Activated CD4-positive, alpha-beta T cell treated with anti-CD3 and anti-CD28 coated beads, Interleukin-2, amount 50 U/mL, for 48 hours (primary cell): ENCODE data around the gene RBMS3.
"Not testable (repeated sequence)": the region's sequence is repeated elsewhere in the genome, so short reads cannot be mapped to it uniquely, and the experiment has no call there.

Source experiments
- DNase-seq, 2 experiments: peaks; one replicate each; pipeline ENCODE4 v3.0.0-alpha.2; 2020

Gene RBMS3

DNA sequence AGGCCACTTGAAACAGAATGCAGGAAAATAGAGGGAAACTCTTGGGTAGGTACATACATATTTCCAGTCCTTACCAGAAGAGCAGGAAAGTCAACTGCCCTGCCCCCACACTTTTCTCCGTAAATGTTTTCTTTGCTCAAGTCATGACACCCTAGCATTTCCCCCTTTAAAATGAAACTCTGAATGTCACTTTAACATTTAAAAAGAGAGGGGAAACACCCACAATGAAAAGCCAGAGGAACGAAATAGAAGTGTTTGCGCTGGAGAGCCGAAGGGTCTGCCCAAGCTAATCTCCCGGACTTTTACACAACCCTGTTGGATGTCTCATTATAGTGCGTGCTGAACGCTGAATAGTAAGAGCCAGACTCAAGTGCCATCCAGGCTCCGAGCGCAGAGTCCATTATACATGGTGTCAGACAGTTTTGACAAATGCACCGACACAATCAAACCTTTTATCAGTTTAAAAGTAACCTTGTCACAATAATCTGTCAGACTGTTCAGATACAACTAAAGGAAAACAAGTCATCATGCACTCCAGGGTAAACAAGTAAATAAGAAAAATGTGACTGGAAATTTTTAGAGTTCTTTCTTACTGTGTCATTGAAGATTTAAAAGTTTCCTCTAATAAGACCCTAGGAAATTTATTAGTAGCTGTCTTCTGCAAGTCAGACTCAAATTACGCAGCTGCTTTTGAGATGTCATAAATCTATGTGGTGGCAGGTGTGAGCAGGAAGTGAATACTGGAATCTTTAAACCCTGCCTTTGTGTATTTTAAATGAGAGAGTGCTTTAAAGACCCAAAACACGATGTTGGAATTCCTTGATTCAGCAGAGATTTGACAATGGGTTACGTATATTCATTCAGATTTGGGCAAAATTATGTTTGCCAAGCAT lies 159.8 kb downstream of the RBMS3 start:
- DNase-seq, result no peak

DNA sequence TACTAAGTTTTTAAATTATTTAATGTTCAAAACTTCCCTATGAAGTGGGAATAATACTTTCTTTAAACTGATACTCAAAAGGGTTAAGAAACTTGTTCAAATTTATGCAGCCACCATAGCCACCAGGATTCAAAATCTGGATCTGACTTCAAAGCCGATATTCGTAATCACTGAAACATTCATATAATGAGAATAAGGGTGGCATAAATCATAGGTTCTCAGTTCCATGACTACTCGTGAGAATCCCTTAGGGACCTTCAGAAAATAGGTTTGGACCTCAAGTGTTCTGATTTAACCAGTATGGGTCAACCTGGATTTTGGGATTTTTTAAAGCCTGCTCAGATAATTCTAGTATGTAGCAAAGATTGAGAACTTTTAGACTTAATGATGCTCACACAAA lies 160.6 kb downstream of the RBMS3 start:
- DNase-seq, result no peak

DNA sequence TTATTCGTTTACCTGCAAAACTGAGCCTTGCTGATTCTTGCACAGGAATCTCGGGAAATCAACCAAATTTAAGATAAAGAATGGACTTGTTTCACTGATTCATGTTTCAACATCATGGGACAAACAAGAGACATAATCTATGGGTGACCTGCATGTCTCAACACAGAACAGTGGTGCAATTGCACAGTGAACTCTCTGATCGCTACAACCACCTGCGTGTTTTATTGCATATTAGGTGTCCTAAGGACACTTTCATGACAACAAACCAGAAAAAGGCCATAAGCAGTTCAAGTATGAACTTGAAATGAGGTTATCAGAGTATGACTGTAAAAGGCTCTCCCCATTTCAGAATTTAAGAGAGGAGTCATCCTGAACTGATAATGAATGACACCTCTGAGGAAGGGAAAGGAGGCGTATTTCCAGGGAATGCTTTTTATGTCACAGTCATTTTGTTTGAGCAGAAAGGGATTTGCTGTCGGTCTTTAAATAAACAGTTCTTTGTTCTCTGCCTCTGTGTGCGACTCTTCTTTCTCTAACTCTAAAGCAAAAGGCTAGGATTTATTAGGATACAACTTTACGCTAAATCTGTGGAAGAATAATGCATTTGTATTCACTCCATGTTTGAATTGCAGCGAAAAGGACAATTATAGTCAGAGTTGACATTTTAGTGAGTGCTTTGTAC lies 167.2 kb downstream of the RBMS3 start:
- DNase-seq, result no peak

DNA sequence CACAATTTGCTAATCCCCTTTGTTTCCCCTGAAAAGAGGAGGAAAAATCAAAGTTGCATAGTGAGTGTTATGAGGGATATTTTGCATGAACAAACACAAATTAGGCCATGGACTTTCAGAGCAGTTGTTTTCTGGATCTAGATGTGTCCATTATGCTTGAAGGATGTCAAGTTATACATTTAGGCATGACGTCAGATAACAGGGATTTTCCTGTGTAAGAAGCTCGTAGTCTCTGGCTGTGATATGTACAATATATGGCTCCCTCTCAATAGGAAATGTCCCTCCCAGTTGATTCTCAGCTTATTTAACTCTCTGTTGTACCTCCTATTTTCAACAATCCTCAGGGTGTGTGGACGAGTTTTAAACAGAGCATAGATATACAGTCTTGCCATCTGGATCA lies 171.0 kb downstream of the RBMS3 start:
- no peak for DNase-seq

DNA sequence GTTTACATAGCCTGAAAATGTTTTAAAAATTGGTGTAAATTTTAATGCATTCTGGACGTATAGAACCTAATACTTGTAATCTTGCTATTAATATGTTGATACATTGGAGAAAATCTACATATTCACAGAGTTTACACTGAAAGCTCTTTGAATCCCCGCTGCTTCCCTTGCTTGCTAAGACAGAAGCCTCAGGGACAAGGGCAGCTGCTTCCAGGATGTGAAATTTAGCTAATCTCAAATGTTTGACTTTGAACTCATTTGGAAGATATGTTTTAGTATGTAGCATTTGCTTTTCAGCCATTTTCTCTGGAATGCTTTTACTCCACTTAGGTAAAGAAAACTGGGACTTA lies 172.0 kb downstream of the RBMS3 start:
- DNase-seq, result no peak

DNA sequence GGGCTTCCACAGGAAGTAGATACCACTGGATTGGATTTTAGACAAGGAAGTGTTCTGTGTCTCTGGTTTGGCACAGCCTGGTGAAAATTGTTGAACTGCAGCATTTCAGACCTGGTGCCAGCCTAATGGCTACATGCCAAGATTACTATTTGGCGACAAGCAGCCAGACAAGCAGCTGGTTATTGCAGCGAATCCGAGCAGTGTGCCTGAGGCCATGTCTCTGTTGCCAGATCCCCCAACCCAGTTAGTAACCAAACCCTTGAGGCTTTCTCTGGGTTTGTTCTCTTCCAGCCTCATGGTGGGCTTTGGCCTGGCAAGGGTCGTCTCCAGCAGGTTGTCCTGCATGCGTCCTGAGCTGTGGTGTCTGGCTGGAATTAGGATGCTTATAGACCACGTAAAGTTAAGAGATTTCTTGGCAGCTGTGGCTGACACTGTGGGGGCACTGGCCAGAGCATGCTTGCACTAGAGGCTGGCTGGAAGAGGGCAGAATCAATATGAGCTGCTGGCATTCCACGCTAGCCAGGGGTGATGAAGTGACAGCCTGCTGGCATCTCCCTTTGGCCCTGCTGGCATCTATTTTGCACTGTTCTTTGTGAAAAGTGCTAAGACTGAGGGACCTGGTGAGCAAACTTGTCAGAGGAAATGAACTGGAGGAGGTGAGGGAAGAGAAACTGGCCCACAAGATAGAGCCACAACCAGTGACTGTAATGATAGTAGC lies 172.6 kb downstream of the RBMS3 start:
- DNase-seq, result no peak

DNA sequence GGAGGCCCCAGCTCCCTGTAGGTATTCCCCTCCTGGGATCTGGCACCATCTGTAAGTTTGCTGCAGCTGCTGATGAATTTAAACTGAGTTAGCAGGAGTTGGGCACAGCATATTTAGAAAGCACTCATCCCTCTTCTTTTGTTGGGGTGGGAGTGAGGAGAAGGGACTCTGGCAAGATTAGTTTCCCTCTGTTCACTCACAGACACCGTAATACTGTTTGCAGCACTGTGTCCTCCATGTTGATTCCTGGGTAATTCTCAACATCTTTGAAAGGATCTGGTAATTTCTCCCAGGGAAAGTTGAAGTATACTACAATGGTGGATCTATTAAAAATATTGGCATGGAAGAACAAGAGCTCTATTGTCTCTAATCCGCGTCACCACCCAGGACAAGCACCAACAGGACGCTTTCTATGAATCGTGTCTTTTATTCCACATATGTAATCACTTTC lies 173.3 kb downstream of the RBMS3 start:
- no peak for DNase-seq

DNA sequence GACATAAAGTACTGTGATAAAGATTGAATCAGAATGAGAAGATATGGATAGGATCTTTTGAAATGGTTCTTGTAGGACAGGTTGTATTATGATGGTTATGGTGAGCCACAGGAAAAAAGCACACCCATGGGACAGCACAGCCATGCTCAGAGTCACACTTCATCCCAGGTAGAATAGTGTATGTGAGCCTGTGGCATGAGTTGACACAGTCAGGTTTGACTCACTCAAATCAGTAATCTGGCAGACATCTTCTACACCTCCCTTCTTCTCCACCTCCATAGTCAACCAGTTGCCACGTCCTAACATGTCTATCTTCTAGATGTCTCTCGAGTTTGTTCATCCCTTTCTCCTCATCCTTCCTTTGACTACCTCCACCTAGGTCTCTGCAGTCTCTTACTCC lies 176.0 kb downstream of the RBMS3 start:
- DNase-seq, result no peak

DNA sequence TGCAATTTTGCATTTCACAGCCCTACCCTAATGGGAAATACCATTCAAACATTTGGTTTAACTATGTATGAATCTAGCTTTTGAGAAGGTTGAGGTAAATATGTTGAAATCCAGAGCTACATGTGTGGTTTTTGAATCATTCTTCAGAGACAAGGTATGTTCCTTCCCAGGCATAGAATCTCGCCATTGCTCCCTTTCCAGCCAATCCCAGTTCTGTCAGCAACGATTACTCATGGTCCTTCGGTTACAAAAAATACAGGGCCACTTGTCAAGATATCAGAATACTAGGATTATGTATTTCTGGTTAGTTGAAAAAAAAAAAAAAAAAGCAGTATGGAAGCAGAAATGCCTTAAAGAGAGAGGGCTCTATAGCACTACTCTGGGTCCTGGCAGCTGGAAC lies 182.4 kb downstream of the RBMS3 start:
- DNase-seq, result no peak

DNA sequence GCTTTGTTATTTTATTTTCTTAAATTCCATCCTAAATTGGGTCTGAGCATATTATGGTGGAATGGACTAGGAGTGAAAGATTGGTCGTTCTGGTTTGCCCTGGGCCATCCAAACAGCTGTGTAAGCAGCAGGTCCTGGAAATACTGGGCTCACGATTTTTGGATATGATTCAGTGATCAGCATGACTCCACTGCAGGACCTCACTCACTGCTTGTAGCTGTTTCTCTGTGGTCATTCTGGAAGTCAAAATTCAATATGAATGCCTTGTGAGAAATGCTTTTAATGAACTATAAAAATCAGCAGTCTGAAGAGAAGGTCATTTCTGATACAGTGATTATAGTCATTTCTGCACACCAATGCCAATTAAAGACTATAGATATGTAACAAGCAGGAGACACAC lies 185.0 kb downstream of the RBMS3 start:
- DNase-seq, result no peak

DNA sequence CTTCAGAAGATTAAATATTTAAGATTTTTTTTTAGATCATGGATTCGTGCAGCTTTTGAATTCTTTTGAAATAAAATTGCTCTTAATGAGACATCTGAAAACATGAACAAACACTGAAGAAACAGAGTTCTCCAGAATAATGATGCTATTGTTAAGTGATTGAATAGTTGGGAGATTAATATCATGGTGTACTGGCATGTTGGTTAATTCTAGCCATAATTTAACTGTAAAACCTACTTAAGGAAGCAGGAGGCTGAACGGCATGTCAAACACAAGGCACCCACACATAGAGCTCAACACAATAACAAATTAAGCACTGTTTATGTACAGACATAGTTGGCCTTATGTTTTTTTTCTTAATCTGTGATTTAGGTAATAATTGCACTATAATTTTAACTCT lies 185.6 kb downstream of the RBMS3 start:
- no peak for DNase-seq

DNA sequence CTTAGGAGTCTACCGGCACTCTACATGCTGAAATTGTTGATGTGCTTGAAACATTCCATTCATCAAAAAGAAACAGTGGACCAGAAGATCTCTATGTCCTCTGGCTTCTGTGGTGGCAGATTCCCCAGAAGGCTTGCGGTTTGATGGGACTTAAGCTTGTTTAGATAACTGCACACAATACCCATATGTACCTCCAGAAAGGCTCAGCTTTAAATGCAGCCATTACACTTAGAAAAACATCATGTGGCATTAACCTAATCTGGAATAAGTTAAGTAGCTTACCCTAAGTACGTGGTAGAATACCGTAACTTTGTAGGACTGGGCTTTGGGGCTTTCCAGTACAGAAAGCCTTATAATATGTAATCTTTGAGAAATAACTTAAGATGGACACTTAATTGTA lies 187.3 kb downstream of the RBMS3 start:
- DNase-seq, result no peak

DNA sequence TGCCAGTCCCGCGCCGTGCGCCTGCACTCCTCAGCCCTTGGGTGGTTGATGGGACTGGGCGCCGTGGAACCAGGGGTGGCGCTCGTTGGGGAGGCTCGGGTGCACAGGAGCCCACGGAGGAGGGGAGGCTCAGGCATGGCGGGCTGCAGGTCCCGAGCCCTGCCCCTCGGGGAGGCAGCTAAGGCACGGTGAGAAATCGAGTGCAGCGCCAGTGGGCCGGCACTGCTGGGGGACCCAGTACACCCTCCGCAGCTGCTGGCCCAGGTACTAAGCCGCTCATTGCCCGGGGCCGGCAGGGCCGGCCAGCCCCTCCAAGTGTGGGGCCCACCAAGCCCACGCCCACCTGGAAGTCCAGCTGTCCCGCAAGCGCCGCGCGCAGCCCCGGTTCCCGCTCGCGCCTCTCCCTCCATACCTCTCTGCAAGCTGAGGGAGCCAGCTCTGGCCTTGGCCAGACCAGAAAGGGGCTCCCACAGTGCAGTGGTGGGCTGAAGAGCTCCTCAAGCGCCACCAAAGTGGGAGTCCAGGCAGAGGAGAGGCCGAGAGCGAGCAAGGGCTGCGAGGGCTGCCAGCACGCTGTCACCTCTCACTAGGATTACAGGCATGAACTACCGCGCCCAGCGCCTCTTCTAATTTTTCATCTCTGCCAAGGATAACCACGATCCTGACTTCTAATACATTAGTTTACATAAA lies 192.8 kb downstream of the RBMS3 start:
- DNase-seq, result not testable (repeated sequence)

DNA sequence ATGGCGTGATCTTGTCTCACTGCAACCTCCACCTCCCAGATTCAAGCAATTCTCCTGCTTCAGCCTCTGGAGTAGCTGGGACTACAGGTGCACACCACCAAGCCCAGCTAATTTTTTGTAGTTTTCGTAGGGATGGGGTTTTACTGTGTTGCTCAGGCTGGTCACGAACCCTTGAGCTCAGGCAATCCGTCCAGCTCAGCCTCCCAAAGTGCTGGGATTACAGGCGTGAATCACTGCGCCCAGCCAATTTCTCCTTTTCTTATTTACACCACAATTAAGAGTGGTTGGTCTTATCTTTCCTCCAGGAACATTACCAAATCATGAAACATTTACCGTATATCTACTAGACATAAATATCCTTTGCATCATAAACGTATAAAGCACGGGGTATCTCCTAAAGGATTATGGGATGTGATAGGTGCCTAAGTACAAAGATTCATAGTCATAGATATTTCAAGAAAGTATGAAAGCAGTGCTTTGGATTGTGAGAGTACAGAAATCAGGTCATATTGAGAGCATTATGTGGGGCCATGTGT lies 194.5 kb downstream of the RBMS3 start:
- DNase-seq, result no peak

DNA sequence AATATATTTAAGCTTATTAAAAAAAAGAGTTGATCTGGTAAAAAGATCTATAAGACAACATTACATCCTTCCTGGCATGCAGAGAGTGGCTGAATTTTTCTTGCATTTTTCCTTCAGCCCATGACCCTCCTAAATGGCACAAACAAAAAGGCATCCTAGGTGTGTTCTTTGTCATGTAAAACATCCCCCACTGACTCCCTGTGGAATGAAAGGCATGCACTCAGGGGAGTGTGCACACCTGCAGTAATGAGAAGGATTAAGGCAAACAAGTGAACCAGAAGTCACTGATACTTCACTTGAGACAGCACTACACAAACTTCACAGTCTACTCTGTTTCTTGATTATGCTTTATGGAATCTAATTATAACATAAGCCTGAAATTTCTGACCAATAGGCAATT lies 195.0 kb downstream of the RBMS3 start:
- DNase-seq, result no peak

DNA sequence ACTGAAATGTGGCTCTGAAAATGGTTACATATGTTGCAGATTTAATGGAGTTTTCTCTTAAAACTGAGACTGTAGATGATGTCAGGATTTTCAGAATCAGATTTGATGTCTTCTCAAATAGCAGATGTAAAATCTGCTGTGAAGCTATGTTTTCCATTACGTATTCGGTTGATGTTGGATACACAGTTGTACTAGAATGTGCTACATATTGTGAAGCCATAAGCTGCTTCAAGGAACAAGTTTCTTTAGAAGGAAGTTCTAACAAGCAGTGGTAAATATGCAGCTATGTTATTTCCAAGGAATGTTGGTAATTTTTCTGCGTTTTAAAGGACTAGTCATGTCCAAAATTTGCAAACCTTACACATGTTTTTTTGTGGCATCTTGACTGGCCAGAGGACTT lies 197.7 kb downstream of the RBMS3 start:
- no peak for DNase-seq

DNA sequence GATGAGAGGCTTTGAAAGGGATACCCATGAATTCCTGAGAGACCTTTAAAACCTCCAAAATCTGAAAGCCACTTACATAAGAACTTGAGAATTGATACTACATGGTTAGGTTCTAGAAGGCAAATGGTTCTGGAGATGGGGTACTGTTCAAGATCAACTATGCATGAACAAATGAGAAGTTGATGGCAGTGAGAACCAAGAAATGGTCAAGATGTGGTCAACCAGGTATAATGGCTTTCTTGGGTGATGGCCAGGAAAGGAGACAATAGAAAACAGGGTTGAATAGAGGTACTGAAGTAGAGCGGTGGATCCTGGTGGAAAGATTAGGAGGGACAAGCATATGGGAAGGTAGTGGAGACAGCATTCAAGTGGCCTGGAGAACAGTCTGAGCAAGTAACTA lies 200.4 kb downstream of the RBMS3 start:
- no peak for DNase-seq

DNA sequence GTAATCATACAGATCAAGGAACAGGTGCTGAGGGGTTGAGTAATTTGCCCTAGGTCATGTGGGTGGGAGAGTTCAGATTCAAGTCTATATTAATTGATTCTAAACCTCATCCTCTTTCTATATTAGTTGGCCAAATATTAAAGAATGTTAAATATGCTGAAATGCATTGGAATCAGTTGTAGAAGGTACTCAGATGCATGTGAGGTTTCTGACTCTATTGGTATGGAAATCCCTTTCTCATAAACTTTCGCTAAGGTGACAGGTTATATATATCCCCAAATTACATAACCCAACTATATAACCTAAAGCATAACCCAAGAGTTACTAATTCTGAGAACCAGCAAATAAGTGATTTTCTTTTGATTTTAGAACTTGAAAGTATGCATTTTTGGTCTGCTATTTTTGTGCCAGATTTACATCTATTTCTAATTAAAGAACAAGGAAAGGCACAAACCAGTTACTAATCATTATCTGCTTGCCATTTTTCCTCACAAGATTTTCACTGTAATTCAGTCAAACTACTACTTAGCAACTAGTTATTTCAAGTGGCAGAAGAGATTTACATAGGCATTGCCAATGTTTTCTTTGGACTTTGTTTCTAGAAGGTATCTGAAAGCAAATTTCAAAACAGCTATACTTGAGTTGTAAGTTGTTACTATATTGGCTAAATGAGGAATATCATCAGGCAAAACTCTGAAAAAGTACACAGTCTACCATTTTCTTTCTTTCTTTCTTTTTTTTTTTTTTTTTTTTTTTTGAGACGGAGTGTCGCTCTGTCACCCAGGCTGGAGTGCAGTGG lies 201.3 kb downstream of the RBMS3 start:
- no peak for DNase-seq

DNA sequence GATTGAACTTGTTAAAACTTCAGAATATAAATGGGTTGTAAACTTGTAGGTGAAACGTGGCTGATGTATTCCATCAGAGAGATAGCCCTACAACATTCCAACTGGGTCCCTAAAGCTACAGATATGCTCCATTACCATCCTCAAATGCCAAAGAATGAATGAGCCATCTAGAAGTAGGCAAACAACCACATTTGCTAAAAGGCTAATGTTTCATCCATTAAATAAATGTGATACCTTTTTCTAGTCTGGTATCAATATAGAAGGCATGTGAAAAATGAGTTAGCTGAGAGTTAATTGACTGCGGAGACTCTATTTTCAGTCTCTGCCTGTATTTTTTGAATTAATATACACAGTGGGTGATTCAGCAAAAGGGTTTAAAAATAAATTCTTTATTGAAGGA lies 203.8 kb downstream of the RBMS3 start:
- no peak for DNase-seq

DNA sequence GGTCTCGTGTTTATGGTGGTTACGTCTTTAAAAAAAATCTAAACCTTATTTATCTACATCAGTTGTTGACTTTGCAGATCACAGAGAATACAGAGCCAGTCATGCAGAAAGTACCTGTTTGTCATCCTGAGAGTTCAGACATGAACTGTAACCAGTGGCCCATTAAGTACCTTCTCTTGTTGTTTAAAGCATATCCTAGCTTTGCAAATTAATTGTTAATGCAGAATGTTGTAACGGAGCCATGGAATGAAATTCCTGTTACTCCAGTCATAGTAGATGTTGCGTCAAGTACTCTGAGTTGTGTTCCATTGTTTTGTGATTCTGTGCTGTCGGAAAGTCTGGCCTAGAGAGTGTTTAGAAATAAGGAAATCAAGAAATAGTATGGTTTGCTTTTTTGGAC lies 205.2 kb downstream of the RBMS3 start:
- DNase-seq, result no peak

DNA sequence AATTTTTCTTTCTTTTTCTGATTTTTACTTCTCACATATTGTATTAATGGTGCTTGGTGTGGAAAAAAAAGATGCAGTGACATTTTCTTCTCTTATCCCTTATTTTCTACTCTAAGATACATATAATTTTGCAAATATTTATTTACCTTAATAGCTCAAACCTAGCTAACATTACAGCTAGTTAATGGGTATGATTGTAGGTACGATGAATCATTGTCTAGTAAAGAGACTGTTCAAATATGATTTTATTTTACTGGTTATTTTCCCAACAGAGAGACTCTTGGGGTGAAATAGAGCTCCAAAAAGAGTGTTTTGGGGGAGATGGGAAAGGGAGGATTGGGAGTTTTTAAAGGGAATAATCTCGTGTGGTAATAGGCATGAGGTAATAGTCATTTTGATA lies 206.0 kb downstream of the RBMS3 start:
- no peak for DNase-seq

DNA sequence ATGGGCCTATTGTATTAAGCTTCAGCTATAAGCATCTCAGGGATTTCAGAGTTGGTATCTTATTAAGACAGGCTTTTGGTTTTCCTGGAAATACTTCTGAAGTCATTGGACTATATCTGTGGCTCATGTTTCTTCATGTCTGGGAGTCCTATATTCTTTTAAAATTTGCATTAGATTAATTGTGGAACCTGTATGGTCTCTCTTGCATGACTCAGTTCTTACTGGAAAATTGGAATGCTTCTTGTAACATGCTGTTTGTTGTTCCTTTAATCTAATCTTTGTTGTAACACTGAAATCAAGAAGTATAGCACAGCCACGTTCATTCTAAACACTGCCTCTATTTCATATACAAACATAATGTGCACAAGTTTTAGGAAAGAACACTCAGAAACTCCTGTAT lies 208.1 kb downstream of the RBMS3 start:
- no peak for DNase-seq
